NCI-H69 (cell line): Measurements from ENCODE around the gene TRIM25.
"Not testable (repeated sequence)": the region's sequence is repeated elsewhere in the genome, so short reads cannot be mapped to it uniquely, and the experiment has no call there.

Source experiments
- DNase-seq: peaks from one replicate; lab custom pipeline; 2025; lab: John Stamatoyannopoulos, UW

Gene TRIM25, protein sequence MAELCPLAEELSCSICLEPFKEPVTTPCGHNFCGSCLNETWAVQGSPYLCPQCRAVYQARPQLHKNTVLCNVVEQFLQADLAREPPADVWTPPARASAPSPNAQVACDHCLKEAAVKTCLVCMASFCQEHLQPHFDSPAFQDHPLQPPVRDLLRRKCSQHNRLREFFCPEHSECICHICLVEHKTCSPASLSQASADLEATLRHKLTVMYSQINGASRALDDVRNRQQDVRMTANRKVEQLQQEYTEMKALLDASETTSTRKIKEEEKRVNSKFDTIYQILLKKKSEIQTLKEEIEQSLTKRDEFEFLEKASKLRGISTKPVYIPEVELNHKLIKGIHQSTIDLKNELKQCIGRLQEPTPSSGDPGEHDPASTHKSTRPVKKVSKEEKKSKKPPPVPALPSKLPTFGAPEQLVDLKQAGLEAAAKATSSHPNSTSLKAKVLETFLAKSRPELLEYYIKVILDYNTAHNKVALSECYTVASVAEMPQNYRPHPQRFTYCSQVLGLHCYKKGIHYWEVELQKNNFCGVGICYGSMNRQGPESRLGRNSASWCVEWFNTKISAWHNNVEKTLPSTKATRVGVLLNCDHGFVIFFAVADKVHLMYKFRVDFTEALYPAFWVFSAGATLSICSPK

DNA sequence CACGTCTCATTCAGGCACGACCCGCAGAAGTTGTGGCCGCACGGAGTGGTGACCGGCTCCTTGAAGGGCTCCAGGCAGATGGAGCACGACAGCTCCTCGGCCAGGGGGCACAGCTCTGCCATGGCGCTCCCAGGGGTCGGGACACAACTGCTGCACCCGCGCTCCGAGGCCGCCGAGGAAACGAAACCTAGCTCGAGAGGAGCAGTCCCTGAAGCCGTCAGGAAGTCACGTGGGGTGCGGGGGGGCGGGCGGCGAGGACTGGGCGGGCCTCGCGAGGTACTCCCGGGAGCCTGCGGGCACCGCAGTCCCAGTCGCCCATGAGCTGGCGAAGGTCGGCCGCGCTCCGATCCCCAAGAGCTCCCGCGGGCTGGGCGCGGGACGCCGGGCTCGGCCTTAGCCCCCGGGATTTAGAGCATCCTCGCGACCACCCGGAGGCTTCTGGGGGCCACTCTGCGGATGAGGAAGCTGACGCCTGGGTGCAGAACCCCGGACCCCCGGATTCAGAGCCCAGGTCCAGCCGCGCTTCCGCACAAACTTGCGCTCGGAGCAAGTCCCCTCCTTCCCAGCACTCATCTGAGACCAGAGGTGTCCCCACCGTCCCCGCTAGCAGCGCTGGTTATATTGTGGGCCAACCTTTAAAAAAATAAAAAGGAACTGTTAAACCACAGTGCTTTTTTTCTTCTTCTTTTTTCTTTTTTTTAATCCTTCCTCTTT is at the start of gene TRIM25:
TRIM25 (minus strand) TSS at position 183 of the 714 bp plus-strand sequence; CDS start at position 122, 61 bp downstream.
- DNase-seq = peak; percentile 96

DNA sequence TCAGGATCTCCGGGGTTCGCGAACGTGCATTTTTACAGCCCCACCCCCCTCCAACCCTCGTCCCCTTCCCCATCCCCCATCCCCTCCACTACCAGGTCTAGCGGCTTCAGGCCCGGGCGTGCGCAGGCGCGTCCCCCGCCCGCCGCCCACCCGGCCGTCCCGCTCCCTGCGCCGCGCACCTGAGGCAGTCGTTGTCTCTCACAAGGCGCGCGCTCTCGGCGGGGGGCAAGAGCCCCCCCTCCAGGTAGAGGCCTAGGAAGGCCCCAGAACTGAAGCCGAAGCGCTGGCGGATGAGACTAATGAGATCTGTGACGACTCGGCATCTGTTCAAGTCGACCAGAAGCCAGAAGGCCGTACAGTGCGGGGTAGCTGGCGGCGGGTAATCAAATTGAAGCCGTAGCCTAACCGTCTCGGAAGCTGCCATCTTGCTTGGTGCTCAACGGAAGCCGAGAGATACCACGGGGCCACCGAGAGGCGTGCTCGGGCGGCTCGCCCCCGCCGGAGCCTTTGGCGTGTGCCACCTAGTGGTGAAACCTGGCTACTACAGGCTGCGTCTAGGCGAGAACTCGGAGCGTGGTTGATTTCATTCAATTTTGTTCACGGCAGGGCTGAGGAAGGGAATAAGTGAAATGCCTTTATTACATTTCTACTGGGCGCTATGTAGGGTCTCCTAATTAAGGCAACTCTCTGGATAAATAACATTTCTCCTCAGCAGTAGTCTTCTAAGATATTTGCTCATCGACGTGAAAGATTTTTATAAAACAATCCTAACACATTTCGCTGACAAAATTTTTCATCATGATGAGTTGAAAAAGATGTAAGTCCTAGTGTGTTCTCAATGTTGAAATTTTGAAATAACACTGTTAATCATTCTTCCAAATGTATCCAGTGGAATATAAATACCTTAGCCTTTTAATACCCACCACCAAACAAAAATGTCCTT is 47.0 kb upstream of the TRIM25 start, which contains the start of gene COIL:
COIL (minus strand) TSS at position 455 of the 943 bp plus-strand sequence; CDS start at position 424, 31 bp downstream.
- peak; percentile 98 for DNase-seq

DNA sequence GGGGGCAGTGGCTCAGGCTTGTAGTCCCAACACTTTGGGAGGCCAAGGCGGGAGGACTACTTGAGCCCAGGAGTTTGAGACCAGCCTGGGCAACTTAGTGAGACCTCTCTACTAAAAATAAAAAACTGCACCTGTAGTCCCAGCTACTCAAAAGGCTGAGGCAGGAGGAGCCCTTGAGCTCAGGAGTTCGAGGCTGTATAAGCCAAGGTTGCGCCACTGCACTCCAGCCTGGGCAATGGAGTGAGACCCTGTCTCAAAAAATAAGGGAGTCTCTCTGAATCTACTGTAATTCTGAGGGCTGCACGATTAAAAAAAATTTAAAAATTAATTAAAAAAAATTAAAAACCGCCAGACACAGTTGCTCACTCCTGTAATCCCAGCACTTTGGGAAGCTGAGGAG is 43.1 kb upstream of the TRIM25 start:
- DNase-seq = no peak

DNA sequence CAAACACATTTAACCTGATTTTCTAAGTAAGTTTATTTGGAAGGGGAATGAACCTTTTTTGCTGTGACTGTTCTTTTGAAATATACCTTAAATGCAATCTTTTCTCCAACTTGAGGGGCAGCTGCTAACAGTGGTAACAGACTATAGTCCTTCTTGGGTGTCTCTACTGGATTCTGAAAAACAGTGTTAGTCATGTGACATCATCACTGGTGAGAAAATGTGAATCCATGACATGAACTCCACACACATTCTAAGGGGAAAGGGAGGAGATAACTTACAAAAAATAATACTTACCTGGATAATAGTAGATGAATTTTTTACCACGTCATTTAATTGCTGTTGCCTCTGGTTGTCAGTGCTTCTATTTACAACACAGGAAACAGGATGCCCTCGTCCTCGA is 35.7 kb upstream of the TRIM25 start:
- DNase-seq = no peak

DNA sequence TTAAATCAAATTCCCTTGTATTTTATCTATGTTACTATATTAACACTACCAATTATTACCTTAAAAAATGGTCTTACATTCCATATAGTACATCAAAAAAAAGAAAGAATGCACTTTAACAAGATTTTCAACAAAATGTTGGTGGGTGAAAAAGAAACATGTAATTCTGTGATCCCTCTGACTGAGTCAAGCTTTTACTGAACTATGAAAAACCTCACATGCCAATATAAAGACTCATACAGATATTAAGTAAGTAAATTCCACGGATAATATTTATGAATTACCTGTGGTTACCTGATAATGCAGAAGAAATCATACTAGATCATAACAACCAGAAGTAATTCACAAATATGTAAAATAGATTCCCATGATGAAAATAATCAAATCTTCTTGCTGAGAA is 34.6 kb upstream of the TRIM25 start:
- no peak for DNase-seq

DNA sequence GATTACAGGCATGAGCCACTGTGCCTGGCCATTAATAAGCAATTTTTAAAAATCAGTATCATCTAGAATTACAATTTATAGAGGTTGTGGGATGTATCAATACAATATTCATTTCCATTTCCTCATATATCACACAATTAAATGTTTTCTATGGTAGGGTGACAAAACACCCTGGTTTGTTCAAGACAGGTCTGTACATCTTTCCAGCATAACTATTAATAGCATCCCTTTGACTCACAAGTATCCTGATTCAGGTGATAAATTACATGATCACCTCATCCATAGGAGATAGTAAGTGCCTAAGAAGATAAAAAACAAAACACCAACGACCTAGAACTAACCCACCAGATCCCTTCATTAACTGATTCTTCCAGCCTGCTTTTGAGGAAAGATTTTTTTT is 33.9 kb upstream of the TRIM25 start:
- DNase-seq = no peak

DNA sequence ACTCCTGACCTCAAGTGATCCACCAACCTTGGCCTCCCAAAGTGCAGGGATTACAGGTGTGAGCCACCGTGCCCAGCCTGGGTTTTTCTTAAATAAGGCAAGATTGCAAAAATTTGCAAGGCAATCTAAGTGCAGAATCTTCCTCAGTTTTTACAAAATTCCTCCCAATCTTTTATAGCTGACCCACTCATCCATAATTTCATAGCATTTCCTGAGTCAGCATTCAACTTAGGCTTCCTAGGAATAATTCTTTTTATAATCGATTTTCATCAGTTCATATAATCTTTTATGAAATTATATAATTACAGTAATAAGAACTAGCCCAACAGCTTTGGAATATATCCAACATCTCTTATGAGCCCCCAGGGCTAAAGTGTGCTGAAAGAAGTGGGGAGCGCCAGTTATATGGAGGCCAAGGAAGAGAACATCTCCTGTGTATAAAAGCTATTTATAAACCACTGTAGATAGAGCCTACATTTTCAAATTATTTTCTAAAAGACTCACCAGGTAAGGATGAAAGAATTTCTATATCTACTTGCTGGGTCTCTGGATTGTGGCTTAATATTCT is 32.2 kb upstream of the TRIM25 start:
- DNase-seq = no peak

DNA sequence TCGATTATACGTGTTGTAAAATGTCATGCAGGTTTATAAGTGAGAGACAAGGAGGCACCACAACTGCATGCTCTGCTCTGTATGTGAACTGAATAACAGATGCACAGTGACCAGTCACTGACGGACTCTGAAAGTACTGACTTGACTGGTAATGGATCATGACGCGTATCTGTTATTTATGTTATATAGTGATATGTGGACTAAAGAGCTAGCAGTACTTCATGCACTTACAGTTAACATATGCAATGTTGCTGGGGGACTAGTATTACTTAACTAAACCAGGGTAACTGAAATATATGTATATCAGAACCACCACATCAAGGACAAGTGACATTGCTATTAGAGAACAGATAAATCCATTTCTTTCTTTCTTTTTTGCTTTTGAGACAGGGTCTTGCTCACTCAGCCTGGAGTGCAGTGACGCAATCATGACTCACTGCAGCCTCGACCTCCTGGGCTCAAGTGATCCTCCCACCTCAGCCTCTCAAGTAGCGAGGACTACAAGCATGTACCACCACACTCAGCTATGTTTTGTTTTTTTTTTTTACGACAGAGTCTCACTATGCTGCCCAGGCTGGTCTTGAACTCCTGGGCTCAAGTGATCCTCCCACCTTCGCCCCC is 29.8 kb upstream of the TRIM25 start:
- no peak for DNase-seq

DNA sequence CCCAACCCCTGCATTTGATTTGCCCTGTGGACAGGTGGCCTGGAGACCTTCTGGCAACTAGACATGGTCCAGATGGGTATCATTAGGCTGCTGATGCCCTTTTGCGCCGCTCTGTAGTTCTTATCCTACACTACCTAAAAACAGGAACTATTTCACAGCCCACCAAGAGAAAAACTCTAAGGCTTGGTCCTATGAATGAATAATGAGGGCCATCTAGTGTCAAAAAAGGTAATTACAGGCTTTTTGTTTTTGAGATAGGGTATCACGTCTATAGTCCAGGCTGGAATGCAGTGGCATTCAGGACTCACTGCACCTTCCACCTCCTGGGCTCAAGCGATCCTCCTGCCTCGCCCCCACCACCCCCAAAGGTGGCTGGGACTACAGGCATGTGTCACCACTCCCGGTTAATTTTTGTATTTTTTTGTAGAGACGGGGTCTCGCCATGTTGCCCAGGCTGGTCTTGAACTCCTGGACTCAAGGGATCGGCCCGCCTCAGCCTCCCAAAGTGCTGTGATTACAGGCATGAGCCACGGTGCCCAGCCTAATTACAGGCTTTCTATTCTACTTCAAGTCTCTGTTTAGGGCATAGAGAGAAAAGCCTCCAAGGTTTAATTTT is 26.1 kb upstream of the TRIM25 start:
- DNase-seq = peak; percentile 71

DNA sequence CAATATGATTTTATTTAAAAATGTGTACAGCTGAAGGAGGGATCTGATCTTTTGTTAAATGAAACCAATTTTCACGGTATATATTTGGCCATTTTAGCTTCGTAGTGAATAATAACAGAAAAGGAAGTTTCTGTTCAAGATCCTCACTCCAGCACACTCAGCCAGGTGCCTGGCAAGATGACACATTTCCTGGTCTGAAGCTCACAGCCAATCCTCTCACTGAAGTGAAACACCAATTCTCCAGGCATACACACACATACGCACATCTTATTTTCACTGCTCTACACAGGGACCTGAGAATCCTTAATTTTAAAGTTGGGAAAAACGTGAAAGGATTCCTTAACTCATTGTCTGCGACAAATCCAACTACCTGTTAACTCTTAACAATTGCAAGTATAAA is 24.4 kb upstream of the TRIM25 start:
- DNase-seq = not testable (repeated sequence)

DNA sequence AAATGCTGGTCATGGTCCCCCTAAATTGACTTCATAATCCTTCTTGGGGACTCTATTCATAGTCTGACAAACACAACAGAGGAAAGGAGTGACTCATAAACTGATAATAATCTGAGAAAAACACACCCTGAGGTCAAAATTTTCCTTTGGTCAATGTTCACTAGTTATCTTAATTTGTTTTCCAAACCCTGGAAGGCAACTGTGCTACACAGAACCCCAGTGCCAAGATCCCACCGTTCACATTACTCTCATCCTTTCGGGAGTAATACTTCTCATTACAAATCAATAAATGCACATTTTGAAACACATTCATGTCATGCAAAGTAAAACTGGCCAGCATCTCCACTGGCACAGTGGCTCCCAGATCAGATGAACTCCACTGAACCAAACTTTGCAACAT is 23.8 kb upstream of the TRIM25 start:
- DNase-seq = no peak

DNA sequence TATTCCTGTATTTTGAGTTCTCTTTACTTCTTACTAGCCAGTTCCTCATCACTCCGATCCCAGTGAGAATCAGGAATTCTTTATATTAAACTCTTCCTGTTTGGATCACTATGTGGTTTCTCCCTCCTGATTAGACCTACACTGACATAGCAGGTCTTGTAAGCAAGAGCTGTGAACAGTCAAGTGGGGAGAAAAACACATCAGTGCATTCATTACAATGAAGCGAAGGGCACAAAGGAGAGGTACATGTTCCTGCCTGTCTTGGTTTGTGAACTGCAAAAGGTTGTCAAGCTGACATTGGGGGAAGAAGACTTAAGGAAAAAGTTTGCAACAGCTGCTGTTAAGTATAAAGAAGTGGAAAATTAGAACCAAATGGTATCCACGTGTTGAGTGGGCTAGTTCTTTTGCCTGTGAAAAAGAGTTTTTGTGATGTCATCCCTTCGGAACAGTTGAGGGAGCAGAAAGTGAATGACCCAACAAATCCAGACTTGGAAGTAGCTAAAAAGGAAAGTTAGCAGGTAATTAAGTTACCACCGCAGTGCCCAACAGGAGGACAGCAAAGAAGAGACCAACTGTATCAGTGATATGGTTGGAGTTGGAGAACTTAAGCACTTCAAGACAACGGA is 23.0 kb upstream of the TRIM25 start:
- DNase-seq = no peak

DNA sequence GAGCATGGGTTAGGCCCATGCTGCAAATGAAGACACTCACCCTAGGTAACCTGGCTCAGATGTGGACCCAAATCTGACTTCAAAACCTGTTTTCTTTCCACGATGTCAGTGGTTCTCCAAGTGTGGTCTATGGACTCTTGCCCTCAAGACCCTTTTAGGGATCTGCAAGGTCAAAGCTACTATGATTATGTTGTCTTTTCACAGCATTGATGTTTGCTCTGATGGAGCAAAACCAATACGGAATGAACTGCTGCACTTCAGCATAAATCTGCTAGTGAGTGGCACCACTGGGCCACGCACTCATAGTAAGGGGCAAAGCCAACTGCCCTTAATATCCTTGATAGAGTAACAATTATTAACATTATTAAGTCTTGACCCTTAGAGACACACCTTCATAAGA is 21.6 kb upstream of the TRIM25 start:
- no peak for DNase-seq

DNA sequence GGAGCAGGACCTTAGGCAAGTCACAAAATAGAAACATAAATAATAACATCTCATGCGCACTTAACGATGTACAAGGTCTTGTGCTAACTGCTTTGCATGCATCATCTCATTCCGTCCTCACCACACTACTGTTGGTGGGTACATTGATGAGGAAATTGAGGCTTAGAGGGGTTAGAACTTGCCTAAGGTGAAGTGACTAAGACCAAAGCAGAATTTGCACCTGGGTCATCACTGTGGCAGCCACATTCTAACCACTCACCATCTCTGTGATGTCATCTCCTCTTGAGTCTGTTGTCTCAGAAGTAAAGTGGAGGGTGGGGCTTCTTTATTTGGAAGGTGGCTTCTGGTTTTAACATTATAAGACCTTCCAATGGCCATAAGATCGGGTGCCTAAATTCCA is 20.4 kb upstream of the TRIM25 start:
- no peak for DNase-seq

DNA sequence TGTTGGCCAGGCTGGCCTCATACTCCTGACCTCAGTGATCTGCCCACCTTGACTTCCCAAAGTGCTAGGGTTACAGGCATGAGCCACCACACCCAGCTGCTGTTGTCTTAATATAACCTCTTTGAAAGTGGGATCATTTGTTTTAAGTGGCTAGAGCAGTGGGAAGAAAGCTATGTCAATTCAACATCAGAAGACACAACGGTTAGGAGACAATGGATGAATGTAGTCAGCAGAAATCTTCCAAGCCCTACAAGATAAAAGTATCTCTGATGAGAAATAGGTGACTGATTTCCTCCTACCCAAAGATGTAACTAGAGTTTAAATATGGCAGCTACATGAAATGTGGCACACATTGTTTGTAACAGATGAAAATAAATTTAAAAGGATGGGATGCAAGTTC is 20.0 kb upstream of the TRIM25 start:
- no peak for DNase-seq

DNA sequence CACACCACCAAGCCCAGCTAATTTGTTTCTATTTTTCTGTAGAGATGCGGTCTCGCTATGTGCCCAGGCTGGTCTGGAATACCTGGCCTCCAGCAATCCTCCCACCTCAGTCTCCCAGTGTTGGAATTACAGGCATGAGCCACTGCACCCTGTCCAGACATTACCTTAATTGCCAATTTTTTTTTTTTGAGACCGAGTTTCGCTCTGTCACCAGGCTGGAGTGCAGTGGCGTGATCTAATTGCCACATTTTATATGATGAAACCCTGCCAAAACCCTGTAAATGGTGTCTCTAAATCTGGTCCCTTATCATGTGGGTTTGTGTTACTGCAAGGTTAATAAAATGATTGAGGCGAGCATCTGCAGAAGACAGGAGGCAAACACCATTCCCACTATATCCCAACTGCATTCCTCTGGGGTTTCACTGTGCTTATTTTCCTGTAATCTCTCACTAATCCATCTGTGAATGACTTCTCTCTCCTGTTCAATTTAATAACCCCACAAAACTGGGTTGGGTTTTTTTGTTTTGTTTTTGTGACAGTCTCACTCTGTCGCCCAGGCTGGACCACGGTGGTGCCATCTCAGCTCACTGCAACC is 19.4 kb upstream of the TRIM25 start:
- no peak for DNase-seq

DNA sequence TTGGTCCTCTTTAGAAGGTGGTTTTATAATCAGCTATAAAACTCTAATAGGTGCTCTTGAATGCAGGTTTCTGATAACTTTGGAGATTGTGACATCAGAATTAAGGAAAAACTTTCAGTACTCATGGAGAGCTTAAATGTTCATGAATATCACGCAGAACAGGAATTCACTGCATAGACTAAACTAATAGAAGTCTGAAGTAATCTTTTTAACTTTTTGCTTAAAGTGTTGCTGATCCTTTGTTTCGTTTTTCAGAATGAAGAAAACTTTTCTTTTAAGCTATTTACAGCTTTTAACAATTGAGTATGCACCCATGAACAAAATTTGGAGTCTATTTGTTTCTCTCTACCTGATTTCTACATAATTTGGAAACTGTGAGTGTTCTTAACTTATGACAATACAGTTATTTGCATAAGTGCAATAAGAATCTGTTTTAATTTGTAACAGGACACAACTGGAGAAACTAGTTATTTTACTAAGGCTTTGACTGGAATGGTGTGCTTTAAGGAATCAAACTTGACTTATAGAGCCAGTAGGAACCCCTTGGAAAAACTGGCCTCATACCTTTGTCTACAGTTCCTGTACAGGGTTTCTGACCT is 17.0 kb upstream of the TRIM25 start:
- no peak for DNase-seq

DNA sequence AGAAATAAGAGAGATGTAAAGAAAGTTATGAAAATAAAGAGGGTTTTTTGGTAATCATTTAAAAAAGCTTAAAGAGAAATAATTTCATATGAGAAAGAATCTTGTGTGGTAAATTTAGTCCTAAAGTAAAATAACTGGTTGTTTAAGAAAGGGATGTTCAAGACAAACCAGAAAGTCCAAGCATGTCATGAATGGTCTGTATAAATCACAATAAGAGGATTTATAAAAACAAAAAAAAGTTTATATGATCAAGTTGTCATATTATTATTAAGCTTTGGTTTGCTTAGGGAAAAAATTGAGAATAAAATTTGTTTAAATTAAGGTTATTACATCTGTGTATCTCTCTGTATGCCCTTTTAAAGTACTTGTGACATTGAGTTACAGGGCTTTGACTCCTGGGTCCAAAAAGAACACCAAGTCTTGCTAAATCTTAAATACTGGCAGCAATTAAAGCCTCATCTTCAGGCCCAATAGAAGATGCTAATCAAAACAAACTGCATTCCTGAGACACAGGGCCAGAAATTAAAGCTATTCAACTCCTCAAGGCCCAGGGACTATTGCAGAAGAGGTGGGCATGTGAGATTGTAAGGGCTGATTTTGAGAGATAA is 15.6 kb upstream of the TRIM25 start:
- peak; percentile 37 for DNase-seq

DNA sequence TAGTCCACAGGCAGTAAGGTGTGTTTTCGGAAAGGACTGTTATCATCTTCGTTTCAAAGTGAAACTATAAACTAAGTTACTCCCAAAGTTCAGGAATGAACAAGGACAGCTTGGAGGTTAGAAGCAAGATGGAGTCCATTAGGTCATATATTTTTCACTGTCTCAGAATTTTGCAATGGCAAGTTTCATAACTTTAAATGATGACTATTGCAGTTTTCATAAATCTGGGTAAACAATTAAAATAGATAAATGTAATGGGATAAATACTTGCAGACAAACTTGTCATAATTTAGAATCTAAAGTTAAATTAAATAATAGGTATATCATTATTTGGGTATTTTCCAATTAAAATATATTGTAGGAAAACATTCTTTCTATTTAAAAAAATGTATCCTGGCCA is 14.7 kb upstream of the TRIM25 start:
- no peak for DNase-seq
